OCI-LY7 (cell line): ENCODE measurements around the gene RBM47.

Source experiments
- EZH2phosphoT487 ChIP-seq: fragments of 200-600 bp; sonication (generic); IDR thresholded peaks from 2 replicates; pipeline ENCODE4 v1.6.1; 2018; ENCODE audit warnings: low read depth, borderline replicate concordance, mild to moderate bottlenecking, mixed run types, antibody characterized with exemption, low read length, moderate library complexity, mixed read lengths
- TF ChIP-seq, protein P1 (sequence below): fragments of 200-600 bp; sonication (generic); conservative IDR thresholded peaks from 2 replicates; pipeline ENCODE4 v1.5.1; 2014; ENCODE audit warnings: mild to moderate bottlenecking, antibody characterized with exemption, low read length, moderate library complexity, mixed read lengths

DNA sequence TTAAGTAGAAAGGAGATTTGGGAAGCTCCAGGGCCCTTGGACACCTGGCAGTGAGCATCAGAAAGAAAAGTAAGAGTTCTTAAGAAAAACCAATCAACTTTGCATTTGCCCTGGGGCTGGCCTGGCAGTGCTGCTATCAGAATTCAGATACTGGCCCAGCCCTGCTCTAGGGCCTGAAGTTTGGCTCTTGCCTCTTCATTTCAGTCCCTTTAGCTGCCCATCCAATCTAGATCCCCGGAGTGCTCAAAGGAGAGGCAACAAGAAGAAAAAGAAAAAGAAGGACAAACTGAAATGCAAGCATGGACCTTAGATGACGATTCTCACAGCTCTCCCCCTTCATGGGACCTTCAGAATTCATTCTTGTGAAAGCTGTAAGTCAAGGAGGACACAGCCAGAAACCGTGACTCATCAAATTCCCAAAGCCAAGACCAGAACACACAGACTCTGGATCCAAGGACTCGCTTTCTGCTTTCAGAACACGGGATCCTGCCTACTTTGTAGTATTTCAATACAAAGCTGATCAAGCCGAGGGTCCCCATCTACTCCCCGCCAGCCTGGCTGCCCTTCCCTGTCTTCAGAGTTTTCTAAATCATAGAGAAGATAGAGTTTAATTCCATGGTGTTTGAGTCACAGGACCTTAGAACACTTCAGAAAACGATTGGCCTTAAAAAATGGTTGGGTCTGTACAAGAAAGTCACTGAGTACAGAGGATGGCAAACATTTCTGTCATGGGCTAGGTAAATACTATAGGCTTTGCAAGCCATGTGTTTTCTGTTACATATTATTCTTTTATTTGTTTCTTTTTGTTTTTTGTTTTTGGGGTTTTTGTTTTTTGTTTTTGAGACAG lies 103.7 kb downstream of the RBM47 start:
- TF ChIP-seq, protein P1, sequence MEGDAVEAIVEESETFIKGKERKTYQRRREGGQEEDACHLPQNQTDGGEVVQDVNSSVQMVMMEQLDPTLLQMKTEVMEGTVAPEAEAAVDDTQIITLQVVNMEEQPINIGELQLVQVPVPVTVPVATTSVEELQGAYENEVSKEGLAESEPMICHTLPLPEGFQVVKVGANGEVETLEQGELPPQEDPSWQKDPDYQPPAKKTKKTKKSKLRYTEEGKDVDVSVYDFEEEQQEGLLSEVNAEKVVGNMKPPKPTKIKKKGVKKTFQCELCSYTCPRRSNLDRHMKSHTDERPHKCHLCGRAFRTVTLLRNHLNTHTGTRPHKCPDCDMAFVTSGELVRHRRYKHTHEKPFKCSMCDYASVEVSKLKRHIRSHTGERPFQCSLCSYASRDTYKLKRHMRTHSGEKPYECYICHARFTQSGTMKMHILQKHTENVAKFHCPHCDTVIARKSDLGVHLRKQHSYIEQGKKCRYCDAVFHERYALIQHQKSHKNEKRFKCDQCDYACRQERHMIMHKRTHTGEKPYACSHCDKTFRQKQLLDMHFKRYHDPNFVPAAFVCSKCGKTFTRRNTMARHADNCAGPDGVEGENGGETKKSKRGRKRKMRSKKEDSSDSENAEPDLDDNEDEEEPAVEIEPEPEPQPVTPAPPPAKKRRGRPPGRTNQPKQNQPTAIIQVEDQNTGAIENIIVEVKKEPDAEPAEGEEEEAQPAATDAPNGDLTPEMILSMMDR: no peak
- TF ChIP-seq EZH2phosphoT487: no peak
